Mesenchymal stem cell (in vitro differentiated cells and primary cell): ENCODE measurements around the gene LAIR2.

ENCODE experiments used
- DNase-seq: peaks from one replicate; pipeline ENCODE4 v3.0.0-alpha.2; 2013
- H2AFZ ChIP-seq: one replicate; pipeline ENCODE4 v1.6.1; 2013; ENCODE audit warnings: low read depth, mild to moderate bottlenecking, control low read depth, inconsistent platforms, low read length, moderate library complexity
- H2AK5ac ChIP-seq: 2 replicates; pipeline ENCODE4 v1.6.1; 2013; ENCODE audit warnings: low read length, moderate library complexity, mild to moderate bottlenecking, inconsistent platforms; ENCODE audit not compliant: severe bottlenecking
- H2BK120ac ChIP-seq: one replicate; pipeline ENCODE4 v1.6.1; 2013; ENCODE audit warnings: low read depth, mild to moderate bottlenecking, inconsistent platforms, low read length, moderate library complexity
- H2BK12ac ChIP-seq, 2 experiments: one replicate each; pipeline ENCODE4 v1.6.1; 2013; ENCODE audit warnings: inconsistent platforms in 2 of 2, low read length in 2 of 2, mild to moderate bottlenecking in 2 of 2, moderate library complexity in 2 of 2, control low read depth in 1 of 2
- H2BK15ac ChIP-seq: one replicate; pipeline ENCODE4 v1.6.1; 2013; ENCODE audit warnings: mild to moderate bottlenecking, low read depth, inconsistent platforms; ENCODE audit not compliant: poor library complexity, severe bottlenecking
- H2BK5ac ChIP-seq: 2 replicates; pipeline ENCODE4 v1.6.1; 2013; ENCODE audit warnings: low read depth, mild to moderate bottlenecking, low read length, control low read depth, inconsistent platforms; ENCODE audit not compliant: poor library complexity, severe bottlenecking
- H3K14ac ChIP-seq, 2 experiments: one replicate each; pipeline ENCODE4 v1.6.1; 2013; ENCODE audit warnings: inconsistent platforms in 2 of 2, low read length in 2 of 2, control low read depth in 1 of 2, mild to moderate bottlenecking in 1 of 2, moderate library complexity in 1 of 2
- H3K18ac ChIP-seq, 2 experiments: one replicate each; pipeline ENCODE4 v1.6.1; 2013; ENCODE audit warnings: inconsistent platforms in 2 of 2, low read length in 2 of 2, control low read depth in 1 of 2, low read depth in 1 of 2, mild to moderate bottlenecking in 1 of 2
- H3K23ac ChIP-seq, 2 experiments: one replicate each; pipeline ENCODE4 v1.6.1; 2013; ENCODE audit warnings: inconsistent platforms in 2 of 2, low read length in 2 of 2, mild to moderate bottlenecking in 2 of 2, moderate library complexity in 2 of 2, control low read depth in 1 of 2
- H3K27ac ChIP-seq: 2 replicates; pipeline ENCODE4 v1.5.1; 2013; ENCODE audit warnings: mild to moderate bottlenecking, moderate library complexity, low read length, control low read depth, inconsistent platforms; ENCODE audit not compliant: poor library complexity, severe bottlenecking
- H3K27me3 ChIP-seq, 2 experiments: 2 replicates each; pipeline versions ENCODE4 v1.6.1 to v1.7.0; 2013; ENCODE audit warnings: low read length in 2 of 2, mild to moderate bottlenecking in 2 of 2, moderate library complexity in 2 of 2, control low read depth in 1 of 2, inconsistent platforms in 1 of 2; ENCODE audit not compliant: control insufficient read depth in 1 of 2, insufficient read depth in 1 of 2
- H3K36me3 ChIP-seq, 2 experiments: 2 replicates each; pipeline versions ENCODE4 v1.6.1 to v1.7.0; 2013; ENCODE audit warnings: low read length in 2 of 2, control low read depth in 1 of 2, inconsistent platforms in 1 of 2, low read depth in 1 of 2, mild to moderate bottlenecking in 1 of 2; ENCODE audit not compliant: insufficient read depth in 2 of 2, control insufficient read depth in 1 of 2
- H3K4ac ChIP-seq, 2 experiments: one replicate each; pipeline ENCODE4 v1.6.1; 2013; ENCODE audit warnings: inconsistent platforms in 2 of 2, low read length in 2 of 2, mild to moderate bottlenecking in 2 of 2, moderate library complexity in 2 of 2, control low read depth in 1 of 2, low read depth in 1 of 2
- H3K4me1 ChIP-seq: 2 replicates; pipeline ENCODE4 v1.6.1; 2013; ENCODE audit warnings: low read depth, low read length, control low read depth; ENCODE audit not compliant: control insufficient read depth, insufficient read depth
- H3K4me2 ChIP-seq: 2 replicates; pipeline ENCODE4 v1.6.1; 2013; ENCODE audit warnings: low read length, mild to moderate bottlenecking, inconsistent platforms; ENCODE audit not compliant: poor library complexity, severe bottlenecking
- H3K4me3 ChIP-seq, 2 experiments: 2 replicates each; pipeline versions ENCODE4 v1.5.1 to v1.7.0; 2013; ENCODE audit warnings: low read length in 2 of 2, mild to moderate bottlenecking in 2 of 2, control low read depth in 1 of 2, low read depth in 1 of 2; ENCODE audit not compliant: insufficient read depth in 1 of 2
- H3K79me1 ChIP-seq: replicated peaks from 2 replicates; pipeline ENCODE4 v1.6.1; 2013; ENCODE audit warnings: mild to moderate bottlenecking, control low read depth, low read length, inconsistent platforms; ENCODE audit not compliant: poor library complexity, severe bottlenecking
- H3K9ac ChIP-seq: 2 replicates; pipeline ENCODE4 v1.7.0; 2013; ENCODE audit warnings: mild to moderate bottlenecking, low read length, moderate library complexity
- H3K9me3 ChIP-seq: 2 replicates; pipeline ENCODE4 v1.7.0; 2013; ENCODE audit warnings: mild to moderate bottlenecking, low read length; ENCODE audit not compliant: control insufficient read depth
- H4K8ac ChIP-seq: one replicate; pipeline ENCODE4 v1.6.1; 2013; ENCODE audit warnings: inconsistent platforms, mild to moderate bottlenecking, low read length, moderate library complexity
- H4K91ac ChIP-seq: one replicate; pipeline ENCODE4 v1.6.1; 2013; ENCODE audit warnings: mild to moderate bottlenecking, low read length, inconsistent platforms
- WGBS: methylation state at CpG from one replicate; pipeline ENCODE4 v1.1.7; 2013; ENCODE audit warnings: mixed read lengths; 5-methylcytosine and 5-hydroxymethylcytosine counted together

Gene LAIR2

GRCh38 chr19:54518844-54519243 lies 16.2 kb downstream of the LAIR2 start:
- no peak overlapping the region for H3K4ac ChIP-seq
- no peaks in the 10 kb centered on the region for H3K27me3 ChIP-seq
- H3K36me3 ChIP-seq: no peaks in the 10 kb centered on the region
- H3K79me1 ChIP-seq: no peaks in the 10 kb centered on the region
- no peak for DNase-seq
- H3K4me3 ChIP-seq: no peak overlapping the region
- H2BK15ac ChIP-seq: no peak overlapping the region
- no peak overlapping the region for H2BK5ac ChIP-seq
- WGBS: 67% methylated on average over 3 of the region's 5 CpGs
- H3K18ac ChIP-seq: no peak overlapping the region
- H4K91ac ChIP-seq: no peak overlapping the region
- H2AFZ ChIP-seq: no peak overlapping the region
- no peak overlapping the region for H2BK120ac ChIP-seq
- H3K27ac ChIP-seq: no peak overlapping the region
- no peak overlapping the region for H2BK12ac ChIP-seq
- no peak overlapping the region for H3K9ac ChIP-seq
- H3K23ac ChIP-seq: no peak overlapping the region
- H3K14ac ChIP-seq: no peak overlapping the region
- no peak overlapping the region for H3K4me2 ChIP-seq
- H3K4me1 ChIP-seq: no peaks in the 10 kb centered on the region
- no peak overlapping the region for H4K8ac ChIP-seq
- H3K9me3 ChIP-seq: no peaks in the 10 kb centered on the region
- no peak overlapping the region for H2AK5ac ChIP-seq

GRCh38 chr19:54521022-54521859 lies 18.6 kb downstream of the LAIR2 start:
- Histone ChIP-seq H3K4me3 (no peak overlapping the region), H3K27me3 (no peaks in the 10 kb centered on the region), H3K4me2 (no peak overlapping the region), H2BK120ac (no peak overlapping the region), H2AFZ (no peak overlapping the region), H3K18ac (no peak overlapping the region), H3K9ac (no peak overlapping the region), H2BK12ac (no peak overlapping the region), H3K4ac (no peak overlapping the region), H3K79me1 (no peaks in the 10 kb centered on the region), H2BK15ac (no peak overlapping the region), H3K4me1 (no peaks in the 10 kb centered on the region), H3K14ac (no peak overlapping the region), H4K91ac (no peak overlapping the region), H3K9me3 (no peaks in the 10 kb centered on the region), H3K36me3 (no peaks in the 10 kb centered on the region), H4K8ac (no peak overlapping the region), H2BK5ac (no peak overlapping the region), H3K23ac (no peak overlapping the region), H3K27ac (no peak overlapping the region), H2AK5ac (no peak overlapping the region)
- no peak for DNase-seq
- 65% methylated on average over 15 of the region's 18 CpGs for WGBS

- H3K9ac ChIP-seq: no peak overlapping the region
- H3K14ac ChIP-seq: no peak overlapping the region
- no peak overlapping the region for H2BK5ac ChIP-seq
- H3K23ac ChIP-seq: no peak overlapping the region
- H4K91ac ChIP-seq: no peak overlapping the region
- no peaks in the 10 kb centered on the region for H3K36me3 ChIP-seq
- no peak overlapping the region for H2BK15ac ChIP-seq
- no peak for DNase-seq
- H2AK5ac ChIP-seq: no peak overlapping the region
- H3K79me1 ChIP-seq: no peaks in the 10 kb centered on the region
- WGBS: 72% methylated on average over 5 of the region's 6 CpGs
- H3K27ac ChIP-seq: no peak overlapping the region
- H3K4me3 ChIP-seq: no peak overlapping the region
- no peak overlapping the region for H2BK12ac ChIP-seq
- H3K27me3 ChIP-seq: no peaks in the 10 kb centered on the region
- H3K18ac ChIP-seq: no peak overlapping the region
- H3K4me1 ChIP-seq: no peaks in the 10 kb centered on the region
- H2AFZ ChIP-seq: no peak overlapping the region
- peaks cover 6% of the 10 kb centered on the region for H3K9me3 ChIP-seq
- H4K8ac ChIP-seq: no peak overlapping the region
- H2BK120ac ChIP-seq: no peak overlapping the region
- H3K4ac ChIP-seq: no peak overlapping the region
- H3K4me2 ChIP-seq: no peak overlapping the region
Measured at GRCh38 chr19:54521860-54522513, 19.4 kb downstream of the LAIR2 start.

GRCh38 chr19:54523403-54523802 lies 20.8 kb downstream of the LAIR2 start:
- WGBS: 74% methylated on average over 5 of the region's 5 CpGs
- Histone ChIP-seq H3K36me3 (no peaks in the 10 kb centered on the region), H3K27ac (no peak overlapping the region), H2AFZ (no peak overlapping the region), H4K91ac (no peak overlapping the region), H3K27me3 (no peaks in the 10 kb centered on the region), H3K9me3 (peaks cover 6% of the 10 kb centered on the region), H3K79me1 (no peaks in the 10 kb centered on the region), H2BK5ac (no peak overlapping the region), H2BK120ac (no peak overlapping the region), H3K4me1 (no peaks in the 10 kb centered on the region), H3K4me3 (no peak overlapping the region), H3K23ac (no peak overlapping the region), H3K18ac (no peak overlapping the region), H4K8ac (no peak overlapping the region), H3K4me2 (no peak overlapping the region), H2AK5ac (no peak overlapping the region), H2BK15ac (no peak overlapping the region), H3K14ac (no peak overlapping the region), H3K9ac (no peak overlapping the region), H3K4ac (no peak overlapping the region), H2BK12ac (no peak overlapping the region)
- DNase-seq: no peak
